ENCODE results near the gene KCNN2.

Gene KCNN2
- 0 to 0.12 (median 0) reads per million in 9 experiments for total RNA-seq

GRCh38 chr5:114361724-114362196, at the start of gene KCNN2:
KCNN2 (plus strand) TSS chr5:114362070; CDS start chr5:114362140, 70 bp downstream.
- H3K27ac Mint-ChIP-seq = no peak within 1 kb of the TSS
- no peak for ATAC-seq (replicated peaks)
- H3K36me3 Mint-ChIP-seq (ENCODE audit: insufficient read depth) = no peaks in the 10 kb centered on the region
- peaks cover 0 to 3% of the 10 kb centered on the region in 2 donors for H3K9me3 Mint-ChIP-seq
- peaks cover 0 to 3% of the 10 kb centered on the region in 2 donors for H3K4me1 Mint-ChIP-seq (ENCODE audit: low read depth in 2 of 2)
- H3K4me3 Mint-ChIP-seq = no peak within 1 kb of the TSS
- DNase-seq = no peak
- peaks cover 27 to 29% of the 10 kb centered on the region in 2 donors for H3K27me3 Mint-ChIP-seq

GRCh38 chr5:114312658-114313057, 49.2 kb upstream of the KCNN2 start:
- H3K36me3 Mint-ChIP-seq (ENCODE audit: insufficient read depth) = no peaks in the 10 kb centered on the region
- ATAC-seq (replicated peaks) = no peak
- H3K4me3 Mint-ChIP-seq = no peak overlapping the region
- no peaks in the 10 kb centered on the region for H3K27me3 Mint-ChIP-seq
- H3K4me1 Mint-ChIP-seq (ENCODE audit: low read depth in 2 of 2) = no peaks in the 10 kb centered on the region
- no peaks in the 10 kb centered on the region for H3K9me3 Mint-ChIP-seq
- no peak overlapping the region for H3K27ac Mint-ChIP-seq
- DNase-seq = no peak

- no peak overlapping the region for H3K27ac Mint-ChIP-seq
- H3K36me3 Mint-ChIP-seq (ENCODE audit: insufficient read depth) = no peaks in the 10 kb centered on the region
- H3K9me3 Mint-ChIP-seq = no peaks in the 10 kb centered on the region
- ATAC-seq (replicated peaks) = no peak
- H3K4me3 Mint-ChIP-seq = no peak overlapping the region
- H3K27me3 Mint-ChIP-seq = no peaks in the 10 kb centered on the region
- DNase-seq = no peak
- H3K4me1 Mint-ChIP-seq (ENCODE audit: low read depth in 2 of 2) = no peaks in the 10 kb centered on the region
These were observed 47.8 kb upstream of the KCNN2 start for GRCh38 chr5:114314061-114314460.

- H3K27ac Mint-ChIP-seq = no peak overlapping the region
- H3K9me3 Mint-ChIP-seq = peaks cover 0 to 1% of the 10 kb centered on the region in 2 donors
- H3K27me3 Mint-ChIP-seq = no peaks in the 10 kb centered on the region
These were observed 45.7 kb upstream of the KCNN2 start for GRCh38 chr5:114316167-114316566.

GRCh38 chr5:114317751-114318150, 44.1 kb upstream of the KCNN2 start:
- Mint-ChIP-seq H3K9me3 (peaks cover 0 to 2% of the 10 kb centered on the region in 2 donors), H3K4me1 (ENCODE audit: low read depth in 2 of 2) (no peaks in the 10 kb centered on the region), H3K27ac (no peak overlapping the region), H3K27me3 (no peaks in the 10 kb centered on the region), H3K36me3 (ENCODE audit: insufficient read depth) (no peaks in the 10 kb centered on the region), H3K4me3 (no peak overlapping the region)
- DNase-seq = no peak
- ATAC-seq (replicated peaks) = no peak

More at GRCh38 chr5:114316167-114316566, 45.7 kb upstream of the KCNN2 start:
- DNase-seq (no peak), ATAC-seq (replicated peaks) (no peak)
- Mint-ChIP-seq H3K4me3 (no peak overlapping the region), H3K4me1 (ENCODE audit: low read depth in 2 of 2) (no peaks in the 10 kb centered on the region), H3K36me3 (ENCODE audit: insufficient read depth) (no peaks in the 10 kb centered on the region)

- no peak overlapping the region for H3K4me3 Mint-ChIP-seq
- no peaks in the 10 kb centered on the region for H3K27me3 Mint-ChIP-seq
- peaks cover 0 to 2% of the 10 kb centered on the region in 2 donors for H3K9me3 Mint-ChIP-seq
- ATAC-seq (replicated peaks) (no peak), DNase-seq (no peak)
- H3K27ac Mint-ChIP-seq = no peak overlapping the region
- H3K36me3 Mint-ChIP-seq (ENCODE audit: insufficient read depth) = no peaks in the 10 kb centered on the region
- H3K4me1 Mint-ChIP-seq (ENCODE audit: low read depth in 2 of 2) = no peaks in the 10 kb centered on the region
These were observed 42.6 kb upstream of the KCNN2 start for GRCh38 chr5:114319236-114319635.

GRCh38 chr5:114319821-114320220, 42.0 kb upstream of the KCNN2 start:
- Mint-ChIP-seq H3K9me3 (peaks cover 0 to 2% of the 10 kb centered on the region in 2 donors), H3K27me3 (no peaks in the 10 kb centered on the region), H3K4me3 (no peak overlapping the region), H3K27ac (no peak overlapping the region), H3K36me3 (ENCODE audit: insufficient read depth) (no peaks in the 10 kb centered on the region), H3K4me1 (ENCODE audit: low read depth in 2 of 2) (no peaks in the 10 kb centered on the region)
- DNase-seq (no peak), ATAC-seq (replicated peaks) (no peak)

- Mint-ChIP-seq H3K4me1 (ENCODE audit: low read depth in 2 of 2) (no peaks in the 10 kb centered on the region), H3K27me3 (no peaks in the 10 kb centered on the region), H3K36me3 (ENCODE audit: insufficient read depth) (no peaks in the 10 kb centered on the region), H3K9me3 (peaks cover 0 to 4% of the 10 kb centered on the region in 2 donors), H3K4me3 (no peak overlapping the region), H3K27ac (no peak overlapping the region)
- no peak for DNase-seq
- ATAC-seq (replicated peaks) = no peak
These were observed 37.6 kb upstream of the KCNN2 start for GRCh38 chr5:114324282-114324681.

- Mint-ChIP-seq H3K9me3 (peaks cover 0 to 4% of the 10 kb centered on the region in 2 donors), H3K27me3 (no peaks in the 10 kb centered on the region), H3K4me1 (ENCODE audit: low read depth in 2 of 2) (no peaks in the 10 kb centered on the region), H3K4me3 (no peak overlapping the region), H3K27ac (no peak overlapping the region), H3K36me3 (ENCODE audit: insufficient read depth) (no peaks in the 10 kb centered on the region)
- DNase-seq (no peak), ATAC-seq (replicated peaks) (no peak)
These were observed 36.3 kb upstream of the KCNN2 start for GRCh38 chr5:114325541-114325940.

GRCh38 chr5:114327474-114327873, 34.4 kb upstream of the KCNN2 start:
- no peak for ATAC-seq (replicated peaks)
- no peak overlapping the region for H3K4me3 Mint-ChIP-seq
- no peaks in the 10 kb centered on the region for H3K36me3 Mint-ChIP-seq (ENCODE audit: insufficient read depth)
- H3K27me3 Mint-ChIP-seq = no peaks in the 10 kb centered on the region
- H3K9me3 Mint-ChIP-seq = peaks cover 0 to 2% of the 10 kb centered on the region in 2 donors
- H3K27ac Mint-ChIP-seq = no peak overlapping the region
- no peaks in the 10 kb centered on the region for H3K4me1 Mint-ChIP-seq (ENCODE audit: low read depth in 2 of 2)
- no peak for DNase-seq

- no peaks in the 10 kb centered on the region for H3K36me3 Mint-ChIP-seq (ENCODE audit: insufficient read depth)
- no peaks in the 10 kb centered on the region for H3K27me3 Mint-ChIP-seq
- ATAC-seq (replicated peaks) = no peak
- no peak overlapping the region for H3K27ac Mint-ChIP-seq
- peaks cover 0 to 2% of the 10 kb centered on the region in 2 donors for H3K9me3 Mint-ChIP-seq
- H3K4me3 Mint-ChIP-seq = no peak overlapping the region
- no peaks in the 10 kb centered on the region for H3K4me1 Mint-ChIP-seq (ENCODE audit: low read depth in 2 of 2)
- DNase-seq = no peak
These were observed 33.9 kb upstream of the KCNN2 start for GRCh38 chr5:114327987-114328386.

GRCh38 chr5:114330916-114331531, 30.8 kb upstream of the KCNN2 start:
- peaks cover 0 to 2% of the 10 kb centered on the region in 2 donors for H3K9me3 Mint-ChIP-seq

GRCh38 chr5:114332493-114332892, 29.4 kb upstream of the KCNN2 start:
- DNase-seq = no peak
- no peak for ATAC-seq (replicated peaks)
- no peaks in the 10 kb centered on the region for H3K27me3 Mint-ChIP-seq
- H3K27ac Mint-ChIP-seq = no peak overlapping the region
- H3K4me1 Mint-ChIP-seq (ENCODE audit: low read depth in 2 of 2) = no peaks in the 10 kb centered on the region
- H3K36me3 Mint-ChIP-seq (ENCODE audit: insufficient read depth) = no peaks in the 10 kb centered on the region
- no peak overlapping the region for H3K4me3 Mint-ChIP-seq
- H3K9me3 Mint-ChIP-seq = no peaks in the 10 kb centered on the region

More at GRCh38 chr5:114330916-114331531, 30.8 kb upstream of the KCNN2 start:
- DNase-seq (no peak), ATAC-seq (replicated peaks) (no peak)
- Mint-ChIP-seq H3K27ac (no peak overlapping the region), H3K36me3 (ENCODE audit: insufficient read depth) (no peaks in the 10 kb centered on the region), H3K4me1 (ENCODE audit: low read depth in 2 of 2) (no peaks in the 10 kb centered on the region), H3K27me3 (no peaks in the 10 kb centered on the region), H3K4me3 (no peak overlapping the region)

GRCh38 chr5:114332925-114333324, 28.9 kb upstream of the KCNN2 start:
- no peaks in the 10 kb centered on the region for H3K4me1 Mint-ChIP-seq (ENCODE audit: low read depth in 2 of 2)
- no peak overlapping the region for H3K27ac Mint-ChIP-seq
- no peaks in the 10 kb centered on the region for H3K27me3 Mint-ChIP-seq
- DNase-seq = no peak
- H3K9me3 Mint-ChIP-seq = no peaks in the 10 kb centered on the region
- H3K4me3 Mint-ChIP-seq = no peak overlapping the region
- no peak for ATAC-seq (replicated peaks)
- no peaks in the 10 kb centered on the region for H3K36me3 Mint-ChIP-seq (ENCODE audit: insufficient read depth)

Data from effector memory CD8-positive, alpha-beta T cell (primary cell).